OCI-LY7 (cell line): ENCODE results near the gene S100A7A. TPM values are rescaled to one million over a fixed set of nuclear protein-coding genes. Genes with fewer than 3 reads are reported as not detected.

Source experiments
- BruUV-seq: library from RNA; stranded (reverse); fragments of 400-500 nt; replicated peaks from 2 replicates; lab custom pipeline; 2021; lab: Mats Ljungman, UMichigan
- CTCF ChIA-PET: fragments of 300-600 bp; sonication (Branson Sonifier 250); formaldehyde crosslinking; loops from one replicate; lab custom pipeline; 2022; ENCODE audit warnings: antibody characterized with exemption; ENCODE audit not compliant: unreplicated experiment; lab: Charles Lee
- POLR2A ChIA-PET: fragments of 300-600 bp; sonication (Branson Sonifier 250); formaldehyde crosslinking; loops from one replicate; lab custom pipeline; 2022; ENCODE audit warnings: antibody characterized with exemption; lab: Charles Lee
- DNase-seq: peaks from one replicate; pipeline ENCODE4 v3.0.0-alpha.2; 2015; ENCODE audit warnings: low spot score
- H2AFZ ChIP-seq: fragments of 200-600 bp; sonication (generic), shearing (Covaris generic); 2 replicates; pipeline ENCODE4 v1.6.1; 2014; ENCODE audit warnings: mild to moderate bottlenecking, antibody characterized with exemption, low read length, moderate library complexity
- H3K27ac ChIP-seq: fragments of 200-600 bp; sonication (generic); 2 replicates; pipeline ENCODE4 v1.5.1; 2014; ENCODE audit warnings: mixed run types, low read depth, mild to moderate bottlenecking, moderate library complexity, low read length, inconsistent platforms; ENCODE audit not compliant: poor library complexity, severe bottlenecking
- H3K36me3 ChIP-seq: fragments of 200-600 bp; sonication (generic); 2 replicates; pipeline ENCODE4 v1.6.1; 2014; ENCODE audit warnings: mild to moderate bottlenecking, antibody characterized with exemption, low read length, moderate library complexity, mixed read lengths; ENCODE audit not compliant: insufficient read depth
- H3K4me1 ChIP-seq: fragments of 200-600 bp; sonication (generic); 2 replicates; pipeline ENCODE4 v1.5.1; 2014; ENCODE audit warnings: mild to moderate bottlenecking, low read length; ENCODE audit not compliant: insufficient read depth, poor library complexity, severe bottlenecking
- H3K4me2 ChIP-seq: fragments of 200-600 bp; sonication (generic); 2 replicates; pipeline ENCODE4 v1.6.1; 2014; ENCODE audit warnings: mild to moderate bottlenecking, low read length
- H3K4me3 ChIP-seq: fragments of 200-600 bp; sonication (generic); 2 replicates; pipeline ENCODE4 v1.5.1; 2014; ENCODE audit warnings: mild to moderate bottlenecking, low read depth, low read length; ENCODE audit not compliant: poor library complexity, severe bottlenecking
- H3K79me2 ChIP-seq: fragments of 200-600 bp; sonication (generic); 2 replicates; pipeline ENCODE4 v1.6.1; 2016; ENCODE audit warnings: low read depth, mild to moderate bottlenecking, low read length, moderate library complexity, mixed read lengths; ENCODE audit not compliant: insufficient read depth
- H3K9me2 ChIP-seq: fragments of 200-600 bp; sonication (generic); 2 replicates; pipeline ENCODE4 v1.6.1; 2016; ENCODE audit warnings: mild to moderate bottlenecking, low read length, mixed read lengths; ENCODE audit not compliant: insufficient read depth
- H3K9me3 ChIP-seq: fragments of 200-600 bp; sonication (generic); 2 replicates; pipeline ENCODE4 v1.6.1; 2014; ENCODE audit warnings: mild to moderate bottlenecking, mixed run types, low read length, mixed read lengths
- H4K20me1 ChIP-seq: fragments of 200-600 bp; sonication (generic); 2 replicates; pipeline ENCODE4 v1.6.1; 2014; ENCODE audit warnings: mild to moderate bottlenecking, antibody characterized with exemption, low read length, moderate library complexity, mixed read lengths; ENCODE audit not compliant: insufficient read depth
- CTCF ChIP-seq: fragments of 200-600 bp; sonication (generic); conservative IDR thresholded peaks from 2 replicates; pipeline ENCODE4 v1.5.1; 2014; ENCODE audit warnings: mild to moderate bottlenecking, antibody characterized with exemption, low read length, moderate library complexity, mixed read lengths
- EZH2phosphoT487 ChIP-seq: fragments of 200-600 bp; sonication (generic); IDR thresholded peaks from 2 replicates; pipeline ENCODE4 v1.6.1; 2018; ENCODE audit warnings: low read depth, borderline replicate concordance, mild to moderate bottlenecking, mixed run types, antibody characterized with exemption, low read length, moderate library complexity, mixed read lengths
- intact Hi-C: fragments of 100-400 bp; cut with micrococcal nuclease; formaldehyde crosslinking; loops from one replicate; pipeline ENCODE4 v1.10.0; 2022; ENCODE audit not compliant: unreplicated experiment
- total RNA-seq, 2 experiments: library from RNA; depleted of rRNA in 1 of 2; stranded (reverse); fragments of >200 nt in 1 of 2; shearing (Covaris generic) in 1 of 2; gene quantifications; 2 replicates each; pipeline ENCODE4 v1.2.3, GENCODE V29; 2014 to 2022

S100A7A gene
- total RNA-seq, 2 experiments from 2014 or later: not detected

- H3K36me3 ChIP-seq: no peaks in the 10 kb centered on the region
- no peak overlapping the region for H3K4me3 ChIP-seq
- H4K20me1 ChIP-seq: no peaks in the 10 kb centered on the region
- H3K4me1 ChIP-seq: no peaks in the 10 kb centered on the region
- DNase-seq: no peak
- H3K9me3 ChIP-seq: no peaks in the 10 kb centered on the region
- CTCF ChIA-PET: no interaction called here
- no TSS peak for BruUV-seq
- H3K4me2 ChIP-seq: no peak overlapping the region
- TF ChIP-seq CTCF (no peak), EZH2phosphoT487 (no peak)
- intact Hi-C loops: no loop called here
- no peaks in the 10 kb centered on the region for H3K79me2 ChIP-seq
- no peak overlapping the region for H3K27ac ChIP-seq
- POLR2A ChIA-PET: no interaction called here
- H2AFZ ChIP-seq: no peak overlapping the region
- H3K9me2 ChIP-seq: no peaks in the 10 kb centered on the region
These were observed 18.2 kb upstream of the S100A7A start for GRCh38 chr1:153397924-153398651.

GRCh38 chr1:153399401-153400055, 16.8 kb upstream of the S100A7A start:
- Histone ChIP-seq H4K20me1 (no peaks in the 10 kb centered on the region), H3K9me2 (no peaks in the 10 kb centered on the region), H3K4me2 (no peak overlapping the region), H3K27ac (no peak overlapping the region), H3K9me3 (no peaks in the 10 kb centered on the region), H2AFZ (no peak overlapping the region), H3K4me1 (no peaks in the 10 kb centered on the region), H3K36me3 (no peaks in the 10 kb centered on the region), H3K4me3 (no peak overlapping the region), H3K79me2 (no peaks in the 10 kb centered on the region)
- intact Hi-C loops: no loop called here
- ChIA-PET POLR2A (no interaction called here), CTCF (interaction anchor here (0.6 kb wide), 1 partner anchor 168 kb away, joined by 3 read pairs; no protein-coding TSS in a partner anchor)
- no peak for DNase-seq
- no TSS peak for BruUV-seq
- TF ChIP-seq EZH2phosphoT487 (no peak), CTCF (no peak)

GRCh38 chr1:153400244-153400643, 16.1 kb upstream of the S100A7A start:
- Histone ChIP-seq H3K79me2 (no peaks in the 10 kb centered on the region), H3K4me3 (no peak overlapping the region), H3K36me3 (no peaks in the 10 kb centered on the region), H3K27ac (no peak overlapping the region), H2AFZ (no peak overlapping the region), H3K4me1 (no peaks in the 10 kb centered on the region), H3K9me3 (no peaks in the 10 kb centered on the region), H4K20me1 (no peaks in the 10 kb centered on the region), H3K9me2 (no peaks in the 10 kb centered on the region), H3K4me2 (no peak overlapping the region)
- DNase-seq: no peak
- no TSS peak for BruUV-seq
- ChIA-PET CTCF (no interaction called here), POLR2A (no interaction called here)
- intact Hi-C loops: no loop called here
- TF ChIP-seq CTCF: 0 out of 2 replicates have a peak, but pooled peaks have one; percentile 27
- TF ChIP-seq EZH2phosphoT487: no peak
